Neural crest cell (in vitro differentiated cells): ENCODE measurements around the gene EVL. TPM values are rescaled to one million over a fixed set of nuclear protein-coding genes. Genes with fewer than 3 reads are reported as not detected.
A peak's percentile ranks its signal among the peaks of the same experiment; 100 is the strongest.

Source experiments
- DNase-seq: peaks from one replicate; pipeline ENCODE4 v3.0.0; 2021; ENCODE audit warnings: low read depth, mixed read lengths, low spot score
- H3K27ac Mint-ChIP-seq: one replicate; pipeline ENCODE4 v1.8.0; 2021; ENCODE audit warnings: mild to moderate bottlenecking, mixed read lengths; ENCODE audit not compliant: unreplicated experiment
- H3K27me3 Mint-ChIP-seq: 2 replicates; pipeline ENCODE4 v1.8.0; 2021; ENCODE audit warnings: low read depth, mild to moderate bottlenecking, mixed read lengths
- H3K36me3 Mint-ChIP-seq: 2 replicates; pipeline ENCODE4 v1.8.0; 2021; ENCODE audit warnings: low read depth, mild to moderate bottlenecking, mixed read lengths
- H3K4me1 Mint-ChIP-seq: 2 replicates; pipeline ENCODE4 v1.8.0; 2021; ENCODE audit warnings: mixed read lengths
- H3K4me3 Mint-ChIP-seq: one replicate; pipeline ENCODE4 v1.8.0; 2021; ENCODE audit warnings: mild to moderate bottlenecking, mixed read lengths
- H3K9me3 Mint-ChIP-seq: 2 replicates; pipeline ENCODE4 v1.8.0; 2021; ENCODE audit warnings: mixed read lengths
- CTCF ChIP-seq: fragments of 200-600 bp; sonication (generic); conservative IDR thresholded peaks from 2 replicates; pipeline ENCODE4 v1.5.0; 2021; ENCODE audit warnings: antibody characterized with exemption, mild to moderate bottlenecking
- total RNA-seq: library from RNA; stranded (reverse); gene quantifications from 2 replicates; pipeline ENCODE4 v1.2.1, GENCODE V29; 2021

The EVL gene
- total RNA-seq, 1 donor from 2014 or later: 218 TPM

- DNase-seq: no peak
- no peaks in the 10 kb centered on the region for H3K9me3 Mint-ChIP-seq
Observed at GRCh38 chr14:100128688-100129087, 63.5 kb downstream of the EVL start.

DNA sequence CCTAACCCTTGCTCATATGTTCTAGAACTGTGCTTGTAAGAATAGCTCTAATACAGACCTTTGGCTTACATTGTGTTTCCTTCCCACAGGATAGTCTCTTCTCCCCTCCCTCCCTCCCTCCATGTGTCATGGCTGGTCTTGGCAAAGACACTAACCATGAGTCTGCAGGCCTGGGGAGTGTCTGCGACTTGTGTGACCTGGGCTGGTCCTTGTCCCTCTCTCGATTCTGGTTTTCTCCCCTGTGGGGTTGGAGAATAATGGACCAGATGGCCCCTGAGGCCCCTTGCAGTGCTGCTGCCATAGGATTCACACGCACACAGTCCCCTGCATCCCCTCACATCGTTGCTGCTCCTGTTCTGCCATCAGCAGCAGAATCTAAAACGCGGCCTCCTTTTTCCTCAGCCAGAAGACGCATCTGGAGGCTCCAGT lies 64.0 kb downstream of the EVL start:
- no peaks in the 10 kb centered on the region for H3K27me3 Mint-ChIP-seq
- H3K27ac Mint-ChIP-seq: peak overlapping the region; percentile 75
- H3K4me1 Mint-ChIP-seq: no peaks in the 10 kb centered on the region
- H3K9me3 Mint-ChIP-seq: no peaks in the 10 kb centered on the region
- no peak for DNase-seq
- no peak for TF ChIP-seq CTCF
- peaks cover 8% of the 10 kb centered on the region for H3K36me3 Mint-ChIP-seq
- H3K4me3 Mint-ChIP-seq: no peak overlapping the region

More at GRCh38 chr14:100128688-100129087, 63.5 kb downstream of the EVL start:
- no peaks in the 10 kb centered on the region for H3K4me1 Mint-ChIP-seq
- no peak overlapping the region for H3K4me3 Mint-ChIP-seq
- no peak for TF ChIP-seq CTCF
- no peak overlapping the region for H3K27ac Mint-ChIP-seq
- peaks cover 8% of the 10 kb centered on the region for H3K36me3 Mint-ChIP-seq
- no peaks in the 10 kb centered on the region for H3K27me3 Mint-ChIP-seq

DNA sequence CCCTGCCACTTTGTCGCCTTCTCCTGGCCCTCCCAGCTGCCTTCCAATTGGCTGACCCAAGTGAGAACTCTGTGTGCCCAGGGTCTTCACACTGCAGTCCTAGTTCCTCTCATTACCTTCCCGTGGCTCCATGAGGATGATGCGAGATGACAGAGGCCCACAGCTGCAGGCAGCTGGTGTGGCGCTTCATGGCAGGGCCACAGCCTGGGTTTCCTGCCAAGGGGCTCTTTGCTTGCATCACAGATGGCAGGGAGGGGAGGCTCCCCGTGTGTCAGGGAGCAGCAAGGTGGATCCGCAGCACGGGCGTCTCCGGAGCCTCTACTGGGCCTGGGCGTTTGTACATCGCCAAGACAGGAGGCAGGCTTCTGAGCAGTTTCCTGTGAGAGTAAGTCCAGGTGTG lies 65.3 kb downstream of the EVL start:
- TF ChIP-seq CTCF: no peak
- H3K36me3 Mint-ChIP-seq: peaks cover 4% of the 10 kb centered on the region
- H3K4me3 Mint-ChIP-seq: no peak overlapping the region

GRCh38 chr14:100131181-100131580 lies 66.0 kb downstream of the EVL start:
- Mint-ChIP-seq H3K4me1 (no peaks in the 10 kb centered on the region), H3K27ac (no peak overlapping the region), H3K36me3 (peaks cover 4% of the 10 kb centered on the region), H3K4me3 (no peak overlapping the region), H3K9me3 (no peaks in the 10 kb centered on the region), H3K27me3 (no peaks in the 10 kb centered on the region)
- TF ChIP-seq CTCF: no peak
- DNase-seq: no peak

More for the DNA sequence above, 65.3 kb downstream of the EVL start:
- H3K27me3 Mint-ChIP-seq: no peaks in the 10 kb centered on the region
- H3K4me1 Mint-ChIP-seq: no peaks in the 10 kb centered on the region
- H3K9me3 Mint-ChIP-seq: no peaks in the 10 kb centered on the region
- DNase-seq: no peak
- H3K27ac Mint-ChIP-seq: peak overlapping the region; percentile 19

DNA sequence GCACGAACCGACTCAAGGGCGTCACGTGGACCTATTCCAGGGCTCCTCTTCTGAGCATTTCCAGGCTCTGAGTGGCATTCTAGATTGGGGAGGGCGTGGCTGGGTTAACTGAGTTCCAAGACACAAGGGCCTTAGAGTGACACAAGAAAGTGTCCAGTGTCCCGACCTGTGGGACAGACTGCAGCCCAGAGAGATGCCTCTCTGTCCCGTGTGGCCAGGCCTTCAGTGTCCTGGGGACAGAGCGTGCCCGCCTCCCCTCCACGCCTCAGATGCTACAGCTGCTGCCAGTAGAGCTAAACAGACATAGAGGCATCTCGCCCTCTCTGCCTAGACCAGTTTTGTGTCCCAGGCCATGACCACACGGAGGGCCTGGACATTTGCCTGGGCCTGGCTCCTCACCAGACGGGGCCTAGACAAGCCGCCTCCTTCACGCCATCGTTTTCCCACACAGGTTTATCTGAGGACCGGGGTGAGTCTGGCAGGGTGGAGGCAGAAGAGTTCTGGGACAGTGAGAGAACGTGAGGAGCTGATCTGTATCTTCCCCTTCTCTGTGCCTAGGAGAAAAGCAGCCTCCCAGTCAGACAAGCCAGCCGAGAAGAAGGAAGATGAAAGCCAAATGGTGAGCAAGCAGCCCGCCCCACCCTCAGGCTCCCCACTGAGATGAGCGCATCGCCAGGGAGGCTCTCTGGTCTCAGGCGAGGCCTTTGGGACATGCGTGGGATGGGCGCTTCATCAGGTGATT lies 67.1 kb downstream of the EVL start:
- no peaks in the 10 kb centered on the region for H3K9me3 Mint-ChIP-seq
- H3K4me3 Mint-ChIP-seq: no peak overlapping the region
- no peak for DNase-seq
- peak overlapping the region; percentile 35 for H3K27ac Mint-ChIP-seq
- no peaks in the 10 kb centered on the region for H3K27me3 Mint-ChIP-seq
- no peak for TF ChIP-seq CTCF
- peaks cover 4% of the 10 kb centered on the region for H3K36me3 Mint-ChIP-seq
- H3K4me1 Mint-ChIP-seq: no peaks in the 10 kb centered on the region
